ENCODE results near the gene ASGR2.

Gene ASGR2

GRCh38 chr17:7068268-7068667, 46.4 kb downstream of the ASGR2 start:
- Histone ChIP-seq H3K36me3 (ENCODE audit: control insufficient read depth, insufficient read depth, low read length) (no peaks in the 10 kb centered on the region), H3K4me3 (ENCODE audit: insufficient read depth, low read depth, low read length, poor library complexity, severe bottlenecking) (no peak overlapping the region), H3K27me3 (replicated peaks; ENCODE audit: control insufficient read depth, insufficient read depth, low read length, poor library complexity, severe bottlenecking) (no peaks in the 10 kb centered on the region), H3K9me3 (ENCODE audit: control insufficient read depth, low read length) (peaks cover 5% of the 10 kb centered on the region), H3K27ac (ENCODE audit: insufficient read depth, low read length, poor library complexity, severe bottlenecking) (no peak overlapping the region), H3K4me1 (ENCODE audit: control insufficient read depth, insufficient read depth, low read length, poor library complexity, severe bottlenecking) (no peaks in the 10 kb centered on the region)
- no peak for DNase-seq

- Histone ChIP-seq H3K4me1 (ENCODE audit: control insufficient read depth, insufficient read depth, low read length, poor library complexity, severe bottlenecking) (no peaks in the 10 kb centered on the region), H3K4me3 (ENCODE audit: insufficient read depth, low read depth, low read length, poor library complexity, severe bottlenecking) (no peak overlapping the region), H3K36me3 (ENCODE audit: control insufficient read depth, insufficient read depth, low read length) (no peaks in the 10 kb centered on the region), H3K9me3 (ENCODE audit: control insufficient read depth, low read length) (peaks cover 5% of the 10 kb centered on the region), H3K27me3 (replicated peaks; ENCODE audit: control insufficient read depth, insufficient read depth, low read length, poor library complexity, severe bottlenecking) (no peaks in the 10 kb centered on the region), H3K27ac (ENCODE audit: insufficient read depth, low read length, poor library complexity, severe bottlenecking) (no peak overlapping the region)
- DNase-seq: no peak
These were observed 47.4 kb downstream of the ASGR2 start for GRCh38 chr17:7067198-7067597.

GRCh38 chr17:7064261-7064660, 50.4 kb downstream of the ASGR2 start:
- no peak overlapping the region for H3K27ac ChIP-seq (ENCODE audit: insufficient read depth, low read length, poor library complexity, severe bottlenecking)
- no peak for DNase-seq
- H3K9me3 ChIP-seq (ENCODE audit: control insufficient read depth, low read length): peaks cover 5% of the 10 kb centered on the region
- H3K4me3 ChIP-seq (ENCODE audit: insufficient read depth, low read depth, low read length, poor library complexity, severe bottlenecking): no peak overlapping the region
- no peaks in the 10 kb centered on the region for H3K36me3 ChIP-seq (ENCODE audit: control insufficient read depth, insufficient read depth, low read length)
- no peaks in the 10 kb centered on the region for H3K4me1 ChIP-seq (ENCODE audit: control insufficient read depth, insufficient read depth, low read length, poor library complexity, severe bottlenecking)
- no peaks in the 10 kb centered on the region for H3K27me3 ChIP-seq (replicated peaks; ENCODE audit: control insufficient read depth, insufficient read depth, low read length, poor library complexity, severe bottlenecking)

- no peaks in the 10 kb centered on the region for H3K27me3 ChIP-seq (replicated peaks; ENCODE audit: control insufficient read depth, insufficient read depth, low read length, poor library complexity, severe bottlenecking)
- H3K4me1 ChIP-seq (ENCODE audit: control insufficient read depth, insufficient read depth, low read length, poor library complexity, severe bottlenecking): no peaks in the 10 kb centered on the region
- H3K27ac ChIP-seq (ENCODE audit: insufficient read depth, low read length, poor library complexity, severe bottlenecking): no peak overlapping the region
- no peak overlapping the region for H3K4me3 ChIP-seq (ENCODE audit: insufficient read depth, low read depth, low read length, poor library complexity, severe bottlenecking)
- no peak for DNase-seq
- no peaks in the 10 kb centered on the region for H3K36me3 ChIP-seq (ENCODE audit: control insufficient read depth, insufficient read depth, low read length)
- H3K9me3 ChIP-seq (ENCODE audit: control insufficient read depth, low read length): peaks cover 5% of the 10 kb centered on the region
These were observed 51.0 kb downstream of the ASGR2 start for GRCh38 chr17:7063518-7064094.

- Histone ChIP-seq H3K4me1 (ENCODE audit: control insufficient read depth, insufficient read depth, low read length, poor library complexity, severe bottlenecking) (no peaks in the 10 kb centered on the region), H3K9me3 (ENCODE audit: control insufficient read depth, low read length) (no peaks in the 10 kb centered on the region), H3K27ac (ENCODE audit: insufficient read depth, low read length, poor library complexity, severe bottlenecking) (no peak overlapping the region), H3K27me3 (replicated peaks; ENCODE audit: control insufficient read depth, insufficient read depth, low read length, poor library complexity, severe bottlenecking) (no peaks in the 10 kb centered on the region), H3K4me3 (ENCODE audit: insufficient read depth, low read depth, low read length, poor library complexity, severe bottlenecking) (no peak overlapping the region), H3K36me3 (ENCODE audit: control insufficient read depth, insufficient read depth, low read length) (no peaks in the 10 kb centered on the region)
- no peak for DNase-seq
These were observed 54.3 kb downstream of the ASGR2 start for GRCh38 chr17:7060165-7060891.

- Histone ChIP-seq H3K27ac (ENCODE audit: insufficient read depth, low read length, poor library complexity, severe bottlenecking) (no peak overlapping the region), H3K4me3 (ENCODE audit: insufficient read depth, low read depth, low read length, poor library complexity, severe bottlenecking) (no peak overlapping the region), H3K36me3 (ENCODE audit: control insufficient read depth, insufficient read depth, low read length) (no peaks in the 10 kb centered on the region), H3K4me1 (ENCODE audit: control insufficient read depth, insufficient read depth, low read length, poor library complexity, severe bottlenecking) (no peaks in the 10 kb centered on the region), H3K27me3 (replicated peaks; ENCODE audit: control insufficient read depth, insufficient read depth, low read length, poor library complexity, severe bottlenecking) (no peaks in the 10 kb centered on the region), H3K9me3 (ENCODE audit: control insufficient read depth, low read length) (no peaks in the 10 kb centered on the region)
- no peak for DNase-seq
These were observed 55.7 kb downstream of the ASGR2 start for GRCh38 chr17:7058831-7059447.

GRCh38 chr17:7056386-7056785, 58.2 kb downstream of the ASGR2 start:
- no peak for DNase-seq
- Histone ChIP-seq H3K9me3 (ENCODE audit: control insufficient read depth, low read length) (no peaks in the 10 kb centered on the region), H3K4me3 (ENCODE audit: insufficient read depth, low read depth, low read length, poor library complexity, severe bottlenecking) (no peak overlapping the region), H3K4me1 (ENCODE audit: control insufficient read depth, insufficient read depth, low read length, poor library complexity, severe bottlenecking) (no peaks in the 10 kb centered on the region), H3K36me3 (ENCODE audit: control insufficient read depth, insufficient read depth, low read length) (no peaks in the 10 kb centered on the region), H3K27me3 (replicated peaks; ENCODE audit: control insufficient read depth, insufficient read depth, low read length, poor library complexity, severe bottlenecking) (no peaks in the 10 kb centered on the region), H3K27ac (ENCODE audit: insufficient read depth, low read length, poor library complexity, severe bottlenecking) (no peak overlapping the region)
